Measurements from ENCODE around the gene CHRNA1. TPM values are rescaled to one million over a fixed set of nuclear protein-coding genes. Genes with fewer than 3 reads are reported as not detected.

CHRNA1 gene
- total RNA-seq, 1 donor from 2014 or later, result 3.7 TPM

- H3K9ac ChIP-seq (ENCODE audit: low read length), result peak overlapping the region; percentile 51
- FAIRE-seq (no peak), DNase-seq (ENCODE audit: low read depth) (peak; percentile 73)
- Mint-ChIP-seq H3K36me3 (ENCODE audit: low read depth, unreplicated experiment) (no peaks in the 10 kb centered on the region), H3K27me3 (ENCODE audit: low read depth, unreplicated experiment) (no peaks in the 10 kb centered on the region), H3K4me1 (ENCODE audit: low read depth, unreplicated experiment) (peaks cover 18% of the 10 kb centered on the region), H3K4me3 (ENCODE audit: unreplicated experiment) (no peak overlapping the region), H3K9me3 (ENCODE audit: unreplicated experiment) (no peaks in the 10 kb centered on the region), H3K27ac (ENCODE audit: unreplicated experiment) (peak overlapping the region; percentile 73)
- H3K9me3 ChIP-seq (ENCODE audit: insufficient read depth, low read depth, low read length), result no peaks in the 10 kb centered on the region
- peak overlapping the region; percentile 73 for H2AFZ ChIP-seq (ENCODE audit: low read depth, low read length)
- TF ChIP-seq EZH2 (IDR thresholded peaks at IDR 0.05; ENCODE audit: insufficient read depth, low read length), result no peak
- TF ChIP-seq CTCF (IDR thresholded peaks at IDR 0.05; ENCODE audit: insufficient read depth, low read depth, low read length), result peak; percentile 82
- peak overlapping the region; percentile 60 for H3K27ac ChIP-seq (ENCODE audit: low read depth, low read length)
- H3K27me3 ChIP-seq (ENCODE audit: insufficient read depth, low read length), result no peaks in the 10 kb centered on the region
- peak overlapping the region; percentile 58 for H3K4me2 ChIP-seq (ENCODE audit: low read length)
- peaks cover 9% of the 10 kb centered on the region for H3K4me1 ChIP-seq (ENCODE audit: insufficient read depth, low read length)
- no peaks in the 10 kb centered on the region for H3K79me2 ChIP-seq (ENCODE audit: insufficient read depth, low read length)
- H3K36me3 ChIP-seq (ENCODE audit: insufficient read depth, low read length), result no peaks in the 10 kb centered on the region
- no peaks in the 10 kb centered on the region for H4K20me1 ChIP-seq (ENCODE audit: insufficient read depth, low read length)
- H3K4me3 ChIP-seq (ENCODE audit: insufficient read depth, low read depth, low read length), result no peak overlapping the region
These were observed 7.6 kb upstream of the CHRNA1 start for GRCh38 chr2:174771631-174772471.

- no peaks in the 10 kb centered on the region for H4K20me1 ChIP-seq (ENCODE audit: insufficient read depth, low read length)
- no peaks in the 10 kb centered on the region for H3K36me3 Mint-ChIP-seq (ENCODE audit: low read depth, unreplicated experiment)
- no peaks in the 10 kb centered on the region for H3K36me3 ChIP-seq (ENCODE audit: insufficient read depth, low read length)
- no peak for TF ChIP-seq EZH2 (IDR thresholded peaks at IDR 0.05; ENCODE audit: insufficient read depth, low read length)
- no peak for TF ChIP-seq CTCF (IDR thresholded peaks at IDR 0.05; ENCODE audit: insufficient read depth, low read depth, low read length)
- no peaks in the 10 kb centered on the region for H3K27me3 Mint-ChIP-seq (ENCODE audit: low read depth, unreplicated experiment)
- FAIRE-seq, result no peak
- no peak for DNase-seq (ENCODE audit: low read depth)
- H3K9ac ChIP-seq (ENCODE audit: low read length), result no peak overlapping the region
- no peaks in the 10 kb centered on the region for H3K9me3 ChIP-seq (ENCODE audit: insufficient read depth, low read depth, low read length)
- no peaks in the 10 kb centered on the region for H3K27me3 ChIP-seq (ENCODE audit: insufficient read depth, low read length)
- H3K4me3 Mint-ChIP-seq (ENCODE audit: unreplicated experiment), result no peak overlapping the region
- no peak overlapping the region for H3K4me2 ChIP-seq (ENCODE audit: low read length)
- no peak overlapping the region for H3K27ac ChIP-seq (ENCODE audit: low read depth, low read length)
- no peaks in the 10 kb centered on the region for H3K79me2 ChIP-seq (ENCODE audit: insufficient read depth, low read length)
- no peak overlapping the region for H3K4me3 ChIP-seq (ENCODE audit: insufficient read depth, low read depth, low read length)
- peaks cover 9% of the 10 kb centered on the region for H3K4me1 ChIP-seq (ENCODE audit: insufficient read depth, low read length)
- no peak overlapping the region for H3K27ac Mint-ChIP-seq (ENCODE audit: unreplicated experiment)
- no peak overlapping the region for H2AFZ ChIP-seq (ENCODE audit: low read depth, low read length)
- H3K4me1 Mint-ChIP-seq (ENCODE audit: low read depth, unreplicated experiment), result peaks cover 15% of the 10 kb centered on the region
- H3K9me3 Mint-ChIP-seq (ENCODE audit: unreplicated experiment), result no peaks in the 10 kb centered on the region
These were observed 6.9 kb upstream of the CHRNA1 start for GRCh38 chr2:174771136-174771535.

- Histone ChIP-seq H3K4me1 (ENCODE audit: insufficient read depth, low read length) (peaks cover 21% of the 10 kb centered on the region), H3K4me2 (ENCODE audit: low read length) (no peak overlapping the region), H3K79me2 (ENCODE audit: insufficient read depth, low read length) (no peaks in the 10 kb centered on the region), H3K36me3 (ENCODE audit: insufficient read depth, low read length) (no peaks in the 10 kb centered on the region), H3K9ac (ENCODE audit: low read length) (no peak overlapping the region), H3K27ac (ENCODE audit: low read depth, low read length) (no peak overlapping the region), H3K27me3 (ENCODE audit: insufficient read depth, low read length) (no peaks in the 10 kb centered on the region), H3K4me3 (ENCODE audit: insufficient read depth, low read depth, low read length) (no peak overlapping the region), H3K9me3 (ENCODE audit: insufficient read depth, low read depth, low read length) (no peaks in the 10 kb centered on the region), H4K20me1 (ENCODE audit: insufficient read depth, low read length) (no peaks in the 10 kb centered on the region), H2AFZ (ENCODE audit: low read depth, low read length) (no peak overlapping the region)
- no peak overlapping the region for H3K27ac Mint-ChIP-seq (ENCODE audit: unreplicated experiment)
- H3K4me3 Mint-ChIP-seq (ENCODE audit: unreplicated experiment), result no peak overlapping the region
- H3K9me3 Mint-ChIP-seq (ENCODE audit: unreplicated experiment), result no peaks in the 10 kb centered on the region
- no peaks in the 10 kb centered on the region for H3K27me3 Mint-ChIP-seq (ENCODE audit: low read depth, unreplicated experiment)
- H3K36me3 Mint-ChIP-seq (ENCODE audit: low read depth, unreplicated experiment), result no peaks in the 10 kb centered on the region
- peaks cover 31% of the 10 kb centered on the region for H3K4me1 Mint-ChIP-seq (ENCODE audit: low read depth, unreplicated experiment)
- DNase-seq (ENCODE audit: low read depth) (no peak), FAIRE-seq (no peak)
- TF ChIP-seq EZH2 (IDR thresholded peaks at IDR 0.05; ENCODE audit: insufficient read depth, low read length) (no peak), CTCF (IDR thresholded peaks at IDR 0.05; ENCODE audit: insufficient read depth, low read depth, low read length) (no peak)
These were observed 4.3 kb upstream of the CHRNA1 start for GRCh38 chr2:174768557-174768956.
